Neural progenitor cell (in vitro differentiated cells): Measurements from ENCODE around the gene CHST9.

ENCODE experiments used
- EZH2phosphoT487 ChIP-seq: fragments of 200-600 bp; sonication (generic); IDR thresholded peaks from 2 replicates; pipeline ENCODE4 v1.6.1; 2017; ENCODE audit warnings: antibody characterized with exemption
- TF ChIP-seq, protein P1 (sequence below): fragments of 200-600 bp; sonication (generic); IDR thresholded peaks from 2 replicates; pipeline ENCODE4 v1.5.1; 2017; ENCODE audit warnings: antibody characterized with exemption, mild to moderate bottlenecking

DNA sequence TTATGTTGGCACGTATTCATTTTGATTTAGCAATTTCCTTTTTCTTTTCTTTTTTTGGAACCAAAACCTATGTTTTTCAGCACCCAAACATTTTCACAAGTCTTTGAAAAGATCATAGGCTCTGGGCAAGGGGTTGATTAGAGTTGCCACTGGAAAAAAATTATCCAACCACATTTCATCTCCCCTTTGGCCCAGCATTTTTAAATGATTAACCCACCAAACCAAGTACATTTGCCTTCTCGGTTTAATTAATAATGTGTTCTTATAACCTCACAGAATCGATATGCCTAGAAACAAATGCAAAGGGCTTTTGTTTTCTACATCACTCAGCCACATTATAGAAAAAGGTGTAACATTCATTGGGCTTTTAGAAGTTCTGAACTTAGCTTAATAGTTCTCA is 66.1 kb downstream of the CHST9 start:
- TF ChIP-seq, protein P1, sequence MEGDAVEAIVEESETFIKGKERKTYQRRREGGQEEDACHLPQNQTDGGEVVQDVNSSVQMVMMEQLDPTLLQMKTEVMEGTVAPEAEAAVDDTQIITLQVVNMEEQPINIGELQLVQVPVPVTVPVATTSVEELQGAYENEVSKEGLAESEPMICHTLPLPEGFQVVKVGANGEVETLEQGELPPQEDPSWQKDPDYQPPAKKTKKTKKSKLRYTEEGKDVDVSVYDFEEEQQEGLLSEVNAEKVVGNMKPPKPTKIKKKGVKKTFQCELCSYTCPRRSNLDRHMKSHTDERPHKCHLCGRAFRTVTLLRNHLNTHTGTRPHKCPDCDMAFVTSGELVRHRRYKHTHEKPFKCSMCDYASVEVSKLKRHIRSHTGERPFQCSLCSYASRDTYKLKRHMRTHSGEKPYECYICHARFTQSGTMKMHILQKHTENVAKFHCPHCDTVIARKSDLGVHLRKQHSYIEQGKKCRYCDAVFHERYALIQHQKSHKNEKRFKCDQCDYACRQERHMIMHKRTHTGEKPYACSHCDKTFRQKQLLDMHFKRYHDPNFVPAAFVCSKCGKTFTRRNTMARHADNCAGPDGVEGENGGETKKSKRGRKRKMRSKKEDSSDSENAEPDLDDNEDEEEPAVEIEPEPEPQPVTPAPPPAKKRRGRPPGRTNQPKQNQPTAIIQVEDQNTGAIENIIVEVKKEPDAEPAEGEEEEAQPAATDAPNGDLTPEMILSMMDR, result no peak
- TF ChIP-seq EZH2phosphoT487, result no peak
